Amniotic epithelial cell (primary cell): Measurements from ENCODE around the gene ARID5A.
"Not testable (repeated sequence)": the region's sequence is repeated elsewhere in the genome, so short reads cannot be mapped to it uniquely, and the experiment has no call there.

Source experiments
- DNase-seq: peaks from one replicate; pipeline ENCODE4 v3.0.0-alpha.2; 2010; ENCODE audit warnings: low read depth

The ARID5A gene

DNA sequence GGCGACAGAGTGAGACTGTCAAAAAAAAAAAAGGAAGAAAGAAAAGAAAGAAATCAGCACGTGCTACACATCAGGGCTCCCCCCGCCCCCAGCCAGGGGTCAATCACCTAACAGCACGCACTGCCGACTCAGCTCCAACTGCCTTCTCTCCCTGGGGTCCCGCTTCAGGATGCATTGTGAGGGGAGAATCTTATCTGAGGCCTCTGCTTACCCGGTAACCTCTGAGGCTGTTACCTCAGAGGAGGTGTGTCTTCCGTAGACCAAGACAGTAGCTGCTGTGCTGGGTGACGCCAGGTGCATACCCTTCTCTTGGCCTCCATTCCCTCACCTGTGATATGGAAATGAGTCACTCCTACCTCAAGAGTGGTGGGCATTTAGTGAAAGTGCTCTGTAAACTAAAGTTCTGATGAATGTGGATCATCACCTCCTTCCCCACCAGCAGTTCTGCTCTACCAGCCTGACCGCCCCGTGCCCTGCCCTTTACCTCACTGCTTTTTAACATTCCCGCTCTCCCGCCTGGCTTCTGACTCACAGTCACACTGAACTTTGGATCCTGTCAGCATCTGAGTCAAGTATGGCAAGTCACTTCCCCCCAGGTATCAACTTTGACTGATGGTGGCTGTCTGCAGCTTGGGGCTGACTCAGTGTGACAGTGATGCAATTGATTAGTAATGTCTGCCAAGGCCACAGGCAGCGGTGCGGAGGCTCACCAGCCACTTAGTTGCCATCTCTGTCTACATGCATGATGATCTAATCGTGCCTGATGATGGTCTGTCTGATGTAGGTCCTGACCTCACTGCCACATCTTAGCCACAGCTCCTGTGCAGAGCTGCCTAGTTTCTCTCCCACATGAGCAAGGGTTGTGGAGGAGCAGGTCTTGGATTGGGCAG lies 20.1 kb downstream of the ARID5A start:
- peak; percentile 92 for DNase-seq

DNA sequence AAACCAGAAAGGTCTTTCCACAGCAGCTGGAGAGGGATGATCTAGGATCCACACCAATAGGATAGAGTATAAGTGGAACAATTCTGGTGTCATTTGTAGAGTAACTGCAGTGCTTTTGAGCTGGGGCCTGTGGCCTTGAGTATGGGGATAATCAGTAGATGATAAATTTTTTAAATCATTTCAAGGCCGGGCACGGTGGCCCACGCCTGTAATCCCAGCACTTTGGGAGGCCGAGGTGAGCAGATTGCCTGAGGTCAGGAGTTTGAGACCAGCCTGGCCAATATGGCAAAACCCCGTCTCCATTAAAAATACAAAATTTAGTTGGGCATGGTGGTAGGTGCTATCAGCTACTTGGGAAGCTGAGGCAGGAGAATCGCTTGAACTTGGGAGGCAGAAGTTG lies 20.9 kb downstream of the ARID5A start:
- not testable (repeated sequence) for DNase-seq

GRCh38 chr2:96558061-96558460 lies 21.5 kb downstream of the ARID5A start:
- DNase-seq: no peak

DNA sequence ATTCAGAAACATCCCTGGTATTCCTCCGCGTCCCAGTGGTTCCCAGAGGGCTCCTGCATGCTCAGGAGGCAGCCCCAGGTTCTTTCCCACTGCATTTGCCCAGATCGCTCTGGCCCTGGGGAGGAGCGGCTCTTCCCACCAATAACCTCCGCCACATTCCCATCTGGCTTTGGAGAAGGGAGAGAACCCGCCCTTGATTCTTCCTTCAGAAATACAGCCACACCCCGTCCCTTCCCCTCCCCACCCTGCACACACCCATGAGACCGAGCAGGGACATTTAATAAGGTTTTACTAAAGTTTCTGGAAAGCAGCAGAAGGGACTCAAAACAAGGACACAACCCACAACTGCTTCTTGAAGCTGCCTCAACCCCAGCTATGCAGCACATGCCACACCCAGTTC lies 21.9 kb downstream of the ARID5A start:
- no peak for DNase-seq

DNA sequence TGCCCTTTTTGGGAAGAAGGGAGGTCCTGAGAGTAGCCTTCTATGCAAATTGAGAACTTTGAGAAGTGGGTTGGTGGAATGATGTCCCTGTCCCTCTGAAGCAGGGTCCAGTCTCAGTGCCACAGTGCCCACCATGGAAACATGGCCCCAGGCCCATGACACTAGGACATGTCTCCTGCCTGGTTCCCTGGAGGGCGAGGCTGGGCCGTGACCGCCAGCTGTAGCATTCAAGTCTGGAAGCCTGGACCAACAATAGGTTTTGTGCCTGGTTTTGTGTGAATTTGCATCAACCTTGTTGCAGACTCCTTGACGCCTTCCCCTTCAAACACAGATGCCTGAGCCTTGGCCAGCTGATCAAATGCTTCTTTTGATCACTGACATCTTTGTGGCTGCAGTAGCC lies 27.5 kb downstream of the ARID5A start:
- no peak for DNase-seq

GRCh38 chr2:96564563-96564962 lies 28.0 kb downstream of the ARID5A start:
- DNase-seq: no peak

GRCh38 chr2:96565111-96565510 lies 28.6 kb downstream of the ARID5A start:
- no peak for DNase-seq

DNA sequence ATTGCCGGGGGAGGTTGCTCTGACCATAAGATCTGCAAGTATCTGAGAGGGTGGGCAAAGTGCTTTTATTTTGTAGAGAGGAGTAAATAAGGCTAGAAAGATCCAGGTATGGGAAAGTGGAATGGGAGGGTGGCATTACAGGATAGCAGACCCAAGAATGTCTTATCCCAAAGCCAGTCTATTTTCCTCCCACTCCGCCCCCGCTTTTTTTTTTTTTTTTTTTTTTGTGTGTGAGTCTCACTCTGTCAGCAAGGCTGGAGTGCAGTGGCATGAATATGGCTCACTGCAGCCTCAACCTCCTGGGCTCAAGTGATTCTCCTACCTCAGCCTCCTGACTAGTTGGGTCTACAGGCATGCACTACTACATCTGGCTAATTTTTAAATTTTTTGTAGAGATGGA lies 31.5 kb downstream of the ARID5A start:
- DNase-seq: no peak

DNA sequence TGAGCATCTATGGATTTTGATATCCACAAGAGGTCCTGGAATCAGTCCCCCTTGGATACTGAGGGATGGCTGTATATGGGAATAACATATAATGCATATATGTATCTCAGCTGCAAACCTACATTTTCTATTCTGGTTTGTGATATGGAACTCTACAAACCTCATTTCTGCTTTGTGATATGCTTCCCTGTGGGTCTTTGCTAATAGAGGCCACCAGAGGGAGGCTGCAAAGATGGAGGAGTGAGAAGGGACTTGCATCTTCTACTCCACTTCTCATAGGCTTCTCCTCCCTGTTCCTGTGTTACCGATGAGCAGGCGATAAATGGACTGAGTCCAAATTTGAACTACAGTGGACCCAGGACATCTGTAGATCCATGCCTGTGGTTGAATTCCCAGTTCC lies 37.8 kb downstream of the ARID5A start:
- no peak for DNase-seq

GRCh38 chr2:96575785-96576456 lies 39.4 kb downstream of the ARID5A start:
- no peak for DNase-seq

DNA sequence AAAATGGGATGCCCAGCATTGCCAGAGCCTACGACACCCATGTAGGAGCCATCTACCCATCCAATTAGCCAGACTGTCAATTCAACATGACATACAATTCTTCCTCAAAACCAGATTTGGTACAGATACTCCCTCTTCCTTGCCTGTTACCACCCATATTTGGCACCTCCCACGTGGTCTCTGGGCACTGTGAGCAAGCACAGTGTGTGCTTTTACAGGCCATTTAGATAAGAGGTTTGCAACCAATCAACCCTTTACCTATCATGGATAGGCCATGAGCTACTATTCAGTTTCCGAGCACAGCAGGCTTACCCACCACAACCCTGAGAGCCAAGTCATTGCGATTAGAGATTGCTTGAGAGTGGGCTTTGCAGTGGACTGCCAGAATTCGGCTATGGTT lies 40.9 kb downstream of the ARID5A start:
- DNase-seq: no peak

DNA sequence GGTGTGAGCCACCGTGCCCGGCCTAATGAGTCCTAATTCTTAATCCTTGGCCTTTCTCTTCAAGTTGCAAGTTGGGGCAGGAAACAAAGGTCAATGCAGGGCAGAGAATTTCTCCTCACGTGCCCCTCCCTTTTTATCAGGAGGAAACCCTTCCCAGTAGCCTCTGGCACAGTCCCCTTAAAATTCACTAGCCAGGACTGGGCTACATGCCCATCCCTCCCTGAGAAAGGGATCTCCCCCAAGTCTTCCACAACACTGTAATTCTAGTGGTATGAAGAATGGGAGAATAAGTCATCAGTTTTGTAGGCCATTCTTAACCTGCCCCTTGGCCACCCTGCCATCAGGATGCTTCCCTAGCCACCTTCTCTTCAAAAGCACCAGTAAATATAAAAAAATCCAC lies 42.2 kb downstream of the ARID5A start:
- DNase-seq: no peak

GRCh38 chr2:96579422-96579821 lies 42.9 kb downstream of the ARID5A start:
- DNase-seq: no peak

DNA sequence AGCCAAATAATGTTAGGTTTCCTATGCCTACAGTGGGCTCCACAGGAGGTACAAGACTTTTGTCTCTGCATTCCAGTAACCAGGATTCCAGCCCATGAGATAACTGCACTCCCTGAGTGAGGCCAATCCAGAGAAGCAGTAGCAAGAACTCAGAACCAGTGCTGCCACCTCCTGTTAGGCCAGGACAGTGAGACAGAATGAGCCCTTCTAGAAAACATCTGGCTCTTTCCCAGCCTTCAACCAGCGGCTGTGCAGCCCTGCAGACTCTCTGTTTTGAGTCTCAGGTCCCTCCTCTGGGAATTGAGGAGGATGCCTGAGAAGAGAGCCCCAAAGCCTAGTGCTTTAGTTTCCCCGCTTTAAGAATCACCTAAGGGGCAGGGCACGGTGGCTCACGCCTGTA lies 44.2 kb downstream of the ARID5A start:
- peak; percentile 51 for DNase-seq

- DNase-seq: peak; percentile 78
Observed at GRCh38 chr2:96584017-96584416, 47.5 kb downstream of the ARID5A start.

DNA sequence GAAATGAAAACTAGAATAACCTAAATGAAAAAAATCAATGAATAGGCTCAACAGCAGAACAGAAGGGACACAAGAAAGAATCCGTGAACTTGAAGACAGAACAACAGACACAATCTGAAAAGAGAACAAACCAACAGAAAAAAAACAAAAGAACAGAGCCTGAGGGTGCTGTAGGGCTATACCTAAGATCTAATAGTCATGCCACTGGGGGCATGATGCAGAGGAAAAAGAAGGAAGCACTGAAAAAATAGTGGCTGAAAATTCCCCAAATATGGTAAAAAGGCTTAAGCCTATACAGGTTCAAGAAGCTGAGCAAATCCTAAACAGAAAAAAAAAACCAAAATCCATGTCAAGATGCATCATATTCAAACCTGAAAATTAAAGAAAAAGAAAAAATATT lies 51.3 kb downstream of the ARID5A start:
- no peak for DNase-seq

GRCh38 chr2:96591054-96591453 lies 54.5 kb downstream of the ARID5A start:
- DNase-seq: no peak

DNA sequence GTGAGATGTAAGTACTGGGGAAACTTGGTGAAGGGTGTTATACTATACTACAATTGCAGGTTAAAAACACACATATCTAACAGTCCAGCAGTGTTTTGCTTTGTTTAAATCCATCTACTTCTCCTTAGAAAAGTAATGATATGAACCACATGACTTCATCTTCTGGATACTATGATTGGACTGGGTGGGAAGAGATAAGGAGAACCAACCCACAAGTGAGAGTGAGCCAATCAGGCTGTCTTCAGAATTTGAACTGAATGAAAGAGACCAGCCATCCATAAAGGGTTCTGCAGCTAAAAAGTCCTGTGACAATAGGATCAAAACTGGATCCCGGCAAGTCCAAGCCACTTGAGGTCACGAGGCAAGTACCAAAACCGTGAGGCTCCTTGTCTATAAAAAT lies 54.9 kb downstream of the ARID5A start:
- no peak for DNase-seq

DNA sequence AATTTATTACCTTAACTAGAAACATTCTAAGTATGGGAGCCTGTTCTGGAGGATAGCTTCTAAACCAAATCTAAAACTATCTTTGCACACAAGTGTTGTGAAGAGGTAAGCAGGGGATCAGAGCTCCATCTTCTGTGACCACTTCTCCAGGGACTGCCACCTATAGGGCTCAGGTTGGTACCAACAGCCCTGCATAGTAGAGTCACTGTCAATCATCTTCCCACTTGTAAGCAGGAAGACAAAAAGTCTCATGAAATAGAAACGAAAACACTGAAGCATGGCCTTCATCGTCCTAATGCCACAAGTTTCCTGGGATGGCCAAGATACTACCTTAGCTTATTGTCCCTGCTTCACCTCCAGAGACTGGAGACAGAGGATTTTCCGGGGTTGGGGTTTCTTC lies 57.7 kb downstream of the ARID5A start:
- DNase-seq: no peak

DNA sequence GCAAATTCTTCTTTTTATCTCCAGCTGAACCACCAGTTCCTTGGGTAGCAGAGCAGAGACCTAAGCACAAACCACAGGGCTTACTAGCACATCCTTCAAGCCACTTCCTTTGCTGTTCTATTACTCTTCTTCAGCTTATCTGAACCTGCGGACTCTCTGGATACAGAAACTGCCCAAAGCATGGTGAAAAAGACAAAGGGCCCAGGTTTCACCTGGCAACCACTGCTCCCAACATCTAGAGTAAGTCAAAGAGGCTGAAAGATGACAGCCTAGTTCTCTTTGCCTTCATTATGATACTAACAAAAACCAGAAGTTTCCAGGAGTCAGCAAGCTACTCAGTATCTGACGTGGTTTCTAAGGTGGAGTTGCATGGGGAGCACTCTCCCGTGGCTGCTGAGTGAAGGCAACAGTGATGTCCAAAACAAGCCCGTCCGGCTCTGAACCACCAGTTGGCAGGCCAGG lies 58.2 kb downstream of the ARID5A start:
- no peak for DNase-seq

GRCh38 chr2:96596596-96596995 lies 60.0 kb downstream of the ARID5A start:
- DNase-seq: no peak

- no peak for DNase-seq
Observed at GRCh38 chr2:96599941-96600340, 63.4 kb downstream of the ARID5A start.
